ENCODE results near the gene ELK3.
A peak's percentile ranks its signal among the peaks of the same experiment; 100 is the strongest.

- TF ChIP-seq CTCF (conservative IDR thresholded peaks at IDR 0.05; ENCODE audit: low read length) (peak; percentile 24; the same call in 1 of the 2 replicates), EZH2phosphoT487 (IDR thresholded peaks at IDR 0.05; ENCODE audit: borderline replicate concordance) (no peak)
Observed at GRCh38 chr12:96208801-96209549, 14.8 kb downstream of the ELK3 start.

All from Loucy (cell line).